Activated CD8-positive, alpha-beta T cell treated with anti-CD3 and anti-CD28 coated beads for 36 hours (primary cell): ENCODE data around the gene SLC25A15. TPM values are rescaled to one million over a fixed set of nuclear protein-coding genes. Genes with fewer than 3 reads are reported as not detected.

Experiments
- ATAC-seq: fragments of 200-7000 bp; cut with Tn5 transposase; one replicate; pipeline ENCODE4 v1.10.0; 2021; ENCODE audit warnings: mild to moderate bottlenecking, moderate library complexity
- CTCF ChIA-PET: fragments of 350-600 bp; sonication (Branson Sonifier 250); formaldehyde crosslinking; loops from one replicate; lab custom pipeline; 2021; ENCODE audit warnings: antibody characterized with exemption; lab: Charles Lee
- POLR2A ChIA-PET: fragments of 350-600 bp; sonication (Branson Sonifier 250); formaldehyde crosslinking; loops from one replicate; lab custom pipeline; 2021; ENCODE audit warnings: antibody characterized with exemption; lab: Charles Lee
- DNase-seq: peaks from one replicate; pipeline ENCODE4 v3.0.0-alpha.2; 2020
- H3K27ac Mint-ChIP-seq: one replicate; pipeline ENCODE4 v1.8.0; 2021; ENCODE audit warnings: mild to moderate bottlenecking, mixed read lengths
- H3K27me3 Mint-ChIP-seq: one replicate; pipeline ENCODE4 v1.8.0; 2021; ENCODE audit warnings: mixed read lengths
- H3K36me3 Mint-ChIP-seq: one replicate; pipeline ENCODE4 v1.8.0; 2021; ENCODE audit warnings: low read depth, mixed read lengths
- H3K4me1 Mint-ChIP-seq: one replicate; pipeline ENCODE4 v1.8.0; 2021; ENCODE audit warnings: low read depth, mixed read lengths
- H3K4me3 Mint-ChIP-seq: one replicate; pipeline ENCODE4 v1.8.0; 2021; ENCODE audit warnings: mild to moderate bottlenecking, moderate library complexity, mixed read lengths
- H3K9me3 Mint-ChIP-seq: one replicate; pipeline ENCODE4 v1.8.0; 2021; ENCODE audit warnings: mixed read lengths
- CTCF ChIP-seq: fragments of 200-600 bp; IDR thresholded peaks from one replicate; pipeline ENCODE4 v1.8.0; 2022; ENCODE audit warnings: antibody characterized with exemption, mild to moderate bottlenecking
- intact Hi-C: fragments of 100-400 bp; cut with micrococcal nuclease; formaldehyde crosslinking; loops from one replicate; pipeline ENCODE4 v1.10.0; 2022
- total RNA-seq, 2 experiments: library from RNA; stranded (reverse); gene quantifications; one replicate each; pipeline ENCODE4 v1.2.3, GENCODE V29; 2021

The SLC25A15 gene
- total RNA-seq, 2 experiments from 2014 or later, result 23.2 to 24.6 TPM

DNA sequence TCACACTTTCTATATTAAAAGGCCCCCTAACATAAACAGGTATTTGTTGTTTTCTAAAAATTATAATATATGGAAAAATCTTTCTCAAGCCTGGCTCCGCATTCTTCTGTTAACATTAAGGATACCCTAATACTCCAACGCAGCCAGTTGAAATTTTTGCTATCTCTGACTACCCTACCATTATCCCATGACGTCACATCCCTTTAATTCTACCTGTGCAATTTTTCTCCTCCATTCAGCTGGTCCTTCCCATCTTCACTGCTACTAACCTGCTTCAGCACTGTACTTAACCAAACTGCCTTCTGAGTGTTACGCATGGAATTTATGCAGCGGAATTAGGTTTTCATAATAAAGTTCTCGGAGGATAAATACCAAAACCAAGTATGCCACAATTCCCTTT lies 19.4 kb upstream of the SLC25A15 start:
- DNase-seq (no peak), ATAC-seq (no peak)
- ChIA-PET CTCF (interaction anchor here (1.2 kb wide), 1 partner anchor 11 kb away, joined by 3 read pairs; no protein-coding TSS in a partner anchor), POLR2A (interaction anchor here (0.7 to 1.3 kb wide), 3 partner anchors 9 to 1148 kb away, joined by 3 read pairs; no protein-coding TSS in a partner anchor)
- intact Hi-C loops, result loop anchor here (10.0 kb wide), 2 partner anchors 105 to 1085 kb away; partner anchors contain the start of gene FOXO1
- Mint-ChIP-seq H3K4me1 (peaks cover 42% of the 10 kb centered on the region), H3K36me3 (peaks cover 21% of the 10 kb centered on the region), H3K9me3 (no peaks in the 10 kb centered on the region), H3K27ac (peak overlapping the region; percentile 94), H3K27me3 (no peaks in the 10 kb centered on the region), H3K4me3 (peak overlapping the region; percentile 97)
- TF ChIP-seq CTCF, result no peak

DNA sequence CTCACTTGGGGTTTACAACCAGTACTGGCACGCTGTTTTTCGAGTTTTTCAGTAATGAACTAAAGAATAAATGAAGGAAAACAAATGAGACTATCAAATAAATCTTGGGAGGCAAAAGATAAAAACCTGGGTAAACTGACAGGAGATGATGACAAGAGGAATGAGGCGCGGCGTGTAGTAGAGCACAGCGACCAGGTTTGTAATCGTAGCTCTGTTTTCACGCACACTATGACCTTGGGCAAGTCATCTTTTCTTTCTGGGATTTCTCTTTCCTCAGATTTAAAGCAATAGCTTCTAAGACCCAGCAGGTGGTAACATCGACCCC lies 18.8 kb upstream of the SLC25A15 start:
- DNase-seq (no peak), ATAC-seq (no peak)
- Mint-ChIP-seq H3K4me1 (peaks cover 40% of the 10 kb centered on the region), H3K4me3 (peak overlapping the region; percentile 97), H3K27me3 (no peaks in the 10 kb centered on the region), H3K36me3 (peaks cover 21% of the 10 kb centered on the region), H3K9me3 (no peaks in the 10 kb centered on the region), H3K27ac (peak overlapping the region; percentile 94)
- POLR2A ChIA-PET, result interaction anchor here (0.7 to 1.3 kb wide), 4 partner anchors 9 to 1147 kb away, joined by 3 read pairs; no protein-coding TSS in a partner anchor
- CTCF ChIA-PET, result interaction anchor here (0.6 to 1.2 kb wide), 2 partner anchors 12 to 48 kb away, joined by 3 read pairs; no protein-coding TSS in a partner anchor
- TF ChIP-seq CTCF, result no peak
- intact Hi-C loops, result loop anchor here (10.0 kb wide), 2 partner anchors 106 to 1086 kb away; partner anchors contain the start of gene FOXO1

DNA sequence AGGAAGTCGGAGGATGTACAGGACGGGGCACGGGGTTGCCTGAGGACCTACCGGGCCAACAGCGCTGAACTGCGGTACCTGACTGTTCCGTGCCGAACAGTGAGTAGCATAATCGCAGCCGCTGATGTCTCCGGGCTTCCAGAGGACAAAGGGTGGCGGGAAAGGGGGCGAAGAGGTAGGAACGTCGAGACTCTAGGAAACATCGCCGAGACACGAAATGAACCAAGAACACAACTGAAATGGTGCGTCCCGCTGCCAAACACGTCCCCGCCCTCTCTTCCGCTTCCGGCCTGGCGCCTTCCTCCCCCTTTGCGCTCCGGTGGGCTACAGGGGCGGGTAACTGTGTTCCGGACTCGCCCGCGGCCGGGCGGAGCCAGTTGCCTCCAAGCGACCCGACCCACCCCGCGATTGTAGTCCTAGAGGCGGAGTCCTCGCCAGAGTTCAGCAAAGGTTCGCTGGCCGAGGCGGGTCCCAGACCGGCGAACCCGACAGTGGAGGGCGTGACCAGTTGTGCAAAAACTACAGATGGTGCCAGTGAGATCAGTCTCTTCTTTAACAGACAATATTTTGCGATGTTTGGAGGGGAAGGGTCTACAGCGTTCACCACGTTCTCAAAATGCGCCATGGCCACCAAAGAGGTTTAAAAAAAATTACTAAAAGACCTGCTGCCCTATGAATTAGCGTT lies 18.3 kb upstream of the SLC25A15 start, which contains the start of gene MRPS31:
Gene MRPS31, minus strand, starts transcription at position 257 of the 685 bp plus-strand sequence. Its CDS starts 54 bp downstream, at position 203.
- ChIA-PET POLR2A (interaction anchor here (0.7 to 1.3 kb wide), 6 partner anchors 8 to 1147 kb away, joined by 3 read pairs; partner anchors contain the start of gene SLC25A15), CTCF (interaction anchor here (0.6 to 1.2 kb wide), 2 partner anchors 13 to 48 kb away, joined by 3 read pairs; no protein-coding TSS in a partner anchor)
- ATAC-seq (peak; percentile 99), DNase-seq (peak; percentile 96)
- no peak for TF ChIP-seq CTCF
- H3K27ac Mint-ChIP-seq, result peak within 1 kb of the TSS; percentile 94
- intact Hi-C loops, result loop anchor here (10.0 kb wide), 2 partner anchors 106 to 1086 kb away; partner anchors contain the start of gene FOXO1
- peak within 1 kb of the TSS; percentile 97 for H3K4me3 Mint-ChIP-seq
- H3K4me1 Mint-ChIP-seq, result peaks cover 43% of the 10 kb centered on the region
- peaks cover 21% of the 10 kb centered on the region for H3K36me3 Mint-ChIP-seq
- H3K9me3 Mint-ChIP-seq, result no peaks in the 10 kb centered on the region
- H3K27me3 Mint-ChIP-seq, result no peaks in the 10 kb centered on the region

DNA sequence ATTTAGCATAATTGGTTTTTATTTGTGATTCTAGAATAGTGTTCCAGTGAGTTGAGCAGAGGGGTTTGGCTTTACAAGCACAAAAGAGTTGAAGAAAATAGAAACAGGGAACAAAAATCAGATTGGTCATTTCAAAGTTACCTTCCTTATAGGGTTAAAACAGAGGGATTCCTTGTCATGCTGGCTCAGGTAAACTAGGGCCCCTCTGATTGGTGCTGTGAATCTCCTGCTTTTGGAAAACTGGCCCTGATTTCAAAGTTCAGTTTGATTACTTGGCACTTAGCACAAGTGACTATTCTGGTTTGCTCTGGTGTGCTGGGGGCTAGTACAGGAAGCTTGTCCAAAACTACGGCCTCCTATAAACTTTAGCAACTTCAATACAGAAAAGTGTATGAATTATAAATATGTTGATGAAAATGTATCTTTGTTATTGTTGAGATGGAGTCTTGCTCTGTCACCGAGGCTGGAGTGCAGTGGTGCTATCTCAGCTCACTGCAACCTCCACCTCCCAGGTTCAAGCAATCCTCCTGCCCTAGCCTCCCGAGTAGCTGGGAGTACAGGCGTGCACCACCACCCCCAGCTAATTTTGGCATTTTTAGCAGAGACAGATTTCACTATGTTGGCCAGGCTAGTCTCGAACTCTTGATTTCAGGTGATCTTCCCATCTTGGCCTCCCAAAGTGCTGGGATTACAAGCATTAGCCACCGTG lies 16.5 kb upstream of the SLC25A15 start:
- intact Hi-C loops, result loop anchor here (10.0 kb wide), 2 partner anchors 108 to 1088 kb away; partner anchors contain the start of gene FOXO1
- ATAC-seq, result no peak
- H3K4me3 Mint-ChIP-seq, result no peak overlapping the region
- H3K27me3 Mint-ChIP-seq, result no peaks in the 10 kb centered on the region
- DNase-seq, result no peak
- peaks cover 14% of the 10 kb centered on the region for H3K36me3 Mint-ChIP-seq
- peaks cover 48% of the 10 kb centered on the region for H3K4me1 Mint-ChIP-seq
- POLR2A ChIA-PET, result no interaction called here
- CTCF ChIA-PET, result no interaction called here
- no peak for TF ChIP-seq CTCF
- H3K9me3 Mint-ChIP-seq, result no peaks in the 10 kb centered on the region
- H3K27ac Mint-ChIP-seq, result peak overlapping the region; percentile 57
